OCI-LY1 (cell line): ENCODE results near the gene PHLDA2.

Experiments used
- H2AFZ ChIP-seq: fragments of 200-600 bp; sonication (generic), shearing (Covaris generic); 2 replicates; pipeline ENCODE4 v1.6.0; 2014; ENCODE audit warnings: antibody characterized with exemption, mild to moderate bottlenecking, low read length
- H3F3A ChIP-seq: fragments of 200-600 bp; sonication (generic), shearing (Covaris generic); 2 replicates; pipeline ENCODE4 v1.6.0; 2014; ENCODE audit warnings: mild to moderate bottlenecking, antibody characterized with exemption, low read length, moderate library complexity; ENCODE audit not compliant: insufficient read depth
- H3K27ac ChIP-seq: fragments of 200-600 bp; sonication (generic); 2 replicates; pipeline ENCODE4 v1.5.1; 2014; ENCODE audit warnings: low read length, mixed run types, mild to moderate bottlenecking, low read depth; ENCODE audit not compliant: poor library complexity, severe bottlenecking
- H3K27me3 ChIP-seq: fragments of 200-600 bp; sonication (generic); 2 replicates; pipeline ENCODE4 v1.6.0; 2014; ENCODE audit warnings: antibody characterized with exemption, mild to moderate bottlenecking, low read length, moderate library complexity; ENCODE audit not compliant: insufficient read depth
- H3K36me3 ChIP-seq: fragments of 200-600 bp; sonication (generic); 2 replicates; pipeline ENCODE4 v1.6.1; 2014; ENCODE audit warnings: mild to moderate bottlenecking, antibody characterized with exemption, low read length, moderate library complexity, mixed read lengths; ENCODE audit not compliant: insufficient read depth
- H3K4me1 ChIP-seq: fragments of 200-600 bp; sonication (generic); 2 replicates; pipeline ENCODE4 v1.5.1; 2014; ENCODE audit warnings: mild to moderate bottlenecking, low read length, moderate library complexity; ENCODE audit not compliant: insufficient read depth, severe bottlenecking
- H3K4me2 ChIP-seq: fragments of 200-600 bp; sonication (generic), shearing (Covaris generic); 2 replicates; pipeline ENCODE4 v1.6.1; 2014; ENCODE audit warnings: low read length
- H3K4me3 ChIP-seq: fragments of 200-600 bp; sonication (generic); 2 replicates; pipeline ENCODE4 v1.5.1; 2014; ENCODE audit warnings: low read length, low read depth, mild to moderate bottlenecking, mixed read lengths; ENCODE audit not compliant: poor library complexity, severe bottlenecking
- H3K79me2 ChIP-seq: fragments of 200-600 bp; shearing (Covaris generic); 2 replicates; pipeline ENCODE4 v1.6.1; 2016; ENCODE audit warnings: mixed run types, low read length, mixed read lengths; ENCODE audit not compliant: insufficient read depth
- H3K9ac ChIP-seq: fragments of 200-600 bp; sonication (generic), shearing (Covaris generic); 2 replicates; pipeline ENCODE4 v1.6.1; 2014; ENCODE audit warnings: mild to moderate bottlenecking, low read length, mixed read lengths
- H3K9me2 ChIP-seq: fragments of 200-600 bp; sonication (generic), shearing (Covaris generic); 2 replicates; pipeline ENCODE4 v1.6.1; 2014; ENCODE audit warnings: low read depth, mild to moderate bottlenecking, low read length, mixed read lengths
- H3K9me3 ChIP-seq: fragments of 200-600 bp; shearing (Covaris generic); 2 replicates; pipeline ENCODE4 v1.6.1; 2014; ENCODE audit warnings: low read length, mixed read lengths
- H4K20me1 ChIP-seq: fragments of 200-600 bp; sonication (generic), shearing (Covaris generic); 2 replicates; pipeline ENCODE4 v1.6.0; 2016; ENCODE audit warnings: mild to moderate bottlenecking, low read length; ENCODE audit not compliant: insufficient read depth
- EZH2 ChIP-seq: fragments of 200-600 bp; sonication (generic), shearing (Covaris generic); IDR thresholded peaks from 2 replicates; pipeline ENCODE4 v1.8.0; 2017; ENCODE audit warnings: borderline replicate concordance, mixed run types, mild to moderate bottlenecking, antibody characterized with exemption, low read length, moderate library complexity, mixed read lengths
- TF ChIP-seq, protein P1 (sequence below): fragments of 200-600 bp; sonication (generic), shearing (Covaris generic); IDR thresholded peaks from 2 replicates; pipeline ENCODE4 v1.5.1; 2017; ENCODE audit warnings: mild to moderate bottlenecking, antibody characterized with exemption, low read length, moderate library complexity, mixed read lengths

The PHLDA2 gene

DNA sequence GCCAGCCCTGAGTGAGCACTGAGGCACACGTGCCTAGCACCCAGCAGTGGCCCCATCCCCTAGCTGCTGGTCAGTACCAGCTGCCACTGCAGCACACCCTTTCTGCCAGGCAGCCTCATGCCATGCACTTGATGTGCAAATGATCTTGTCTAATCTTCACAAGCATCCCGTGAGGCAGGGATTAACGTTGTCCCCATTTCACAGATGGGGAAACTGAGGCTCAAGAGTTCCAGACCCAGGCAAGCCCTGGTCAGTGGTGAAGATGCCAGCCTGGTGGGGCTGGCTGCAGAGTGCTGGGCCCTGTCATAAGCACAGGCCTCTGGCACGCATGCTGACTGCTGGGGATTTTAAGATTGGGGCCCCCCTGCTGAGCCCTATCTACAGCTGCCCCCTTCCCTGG is 35.3 kb downstream of the PHLDA2 start:
- Histone ChIP-seq H2AFZ (no peak overlapping the region), H3K79me2 (no peaks in the 10 kb centered on the region), H4K20me1 (no peaks in the 10 kb centered on the region), H3K9me2 (no peaks in the 10 kb centered on the region), H3K9ac (no peak overlapping the region), H3K27ac (no peak overlapping the region), H3K36me3 (no peaks in the 10 kb centered on the region), H3K9me3 (no peaks in the 10 kb centered on the region), H3K4me2 (no peak overlapping the region), H3K4me1 (no peaks in the 10 kb centered on the region), H3K4me3 (no peak overlapping the region), H3K27me3 (peaks cover 3% of the 10 kb centered on the region; the same call in 1 of the 2 replicates), H3F3A (no peaks in the 10 kb centered on the region)
- no peak for TF ChIP-seq EZH2
- TF ChIP-seq, protein P1, sequence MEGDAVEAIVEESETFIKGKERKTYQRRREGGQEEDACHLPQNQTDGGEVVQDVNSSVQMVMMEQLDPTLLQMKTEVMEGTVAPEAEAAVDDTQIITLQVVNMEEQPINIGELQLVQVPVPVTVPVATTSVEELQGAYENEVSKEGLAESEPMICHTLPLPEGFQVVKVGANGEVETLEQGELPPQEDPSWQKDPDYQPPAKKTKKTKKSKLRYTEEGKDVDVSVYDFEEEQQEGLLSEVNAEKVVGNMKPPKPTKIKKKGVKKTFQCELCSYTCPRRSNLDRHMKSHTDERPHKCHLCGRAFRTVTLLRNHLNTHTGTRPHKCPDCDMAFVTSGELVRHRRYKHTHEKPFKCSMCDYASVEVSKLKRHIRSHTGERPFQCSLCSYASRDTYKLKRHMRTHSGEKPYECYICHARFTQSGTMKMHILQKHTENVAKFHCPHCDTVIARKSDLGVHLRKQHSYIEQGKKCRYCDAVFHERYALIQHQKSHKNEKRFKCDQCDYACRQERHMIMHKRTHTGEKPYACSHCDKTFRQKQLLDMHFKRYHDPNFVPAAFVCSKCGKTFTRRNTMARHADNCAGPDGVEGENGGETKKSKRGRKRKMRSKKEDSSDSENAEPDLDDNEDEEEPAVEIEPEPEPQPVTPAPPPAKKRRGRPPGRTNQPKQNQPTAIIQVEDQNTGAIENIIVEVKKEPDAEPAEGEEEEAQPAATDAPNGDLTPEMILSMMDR, result no peak

DNA sequence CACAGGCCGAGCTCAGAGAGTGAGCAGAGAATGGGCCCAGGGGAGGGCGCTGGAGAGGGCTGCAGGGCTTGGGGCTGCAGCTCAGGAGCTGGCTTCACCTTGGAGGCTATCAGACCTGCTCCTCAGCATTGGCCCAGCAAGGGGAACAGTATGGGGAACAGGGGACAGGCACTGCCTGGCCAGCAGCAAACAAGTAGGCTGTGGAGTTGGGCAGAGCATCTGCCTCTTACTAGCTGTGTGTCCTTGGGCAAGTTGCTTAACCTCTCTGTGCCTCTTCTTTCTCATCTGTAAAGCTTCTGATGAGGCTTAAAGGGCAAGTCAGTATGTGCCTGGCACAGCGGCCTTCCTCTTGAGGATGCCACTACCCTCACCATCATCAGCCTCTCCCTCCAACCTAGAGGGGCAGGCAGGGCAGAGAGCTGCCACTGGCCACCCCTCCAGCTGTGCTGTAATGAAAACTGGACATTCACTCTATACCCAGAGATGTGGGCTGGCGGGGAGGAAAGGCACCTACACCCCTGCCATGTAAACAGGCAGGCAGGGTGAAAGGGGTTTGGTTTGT is 36.2 kb downstream of the PHLDA2 start:
- H3K9me2 ChIP-seq, result no peaks in the 10 kb centered on the region
- H2AFZ ChIP-seq, result no peak overlapping the region
- no peaks in the 10 kb centered on the region for H3K4me1 ChIP-seq
- H3K4me3 ChIP-seq, result no peak overlapping the region
- no peak overlapping the region for H3K4me2 ChIP-seq
- TF ChIP-seq, protein P1, result peak; percentile 30; the same call in 1 of the 2 replicates
- no peak for TF ChIP-seq EZH2
- H3K36me3 ChIP-seq, result no peaks in the 10 kb centered on the region
- no peaks in the 10 kb centered on the region for H3F3A ChIP-seq
- H3K27ac ChIP-seq, result no peak overlapping the region
- H3K9ac ChIP-seq, result no peak overlapping the region
- no peaks in the 10 kb centered on the region for H3K9me3 ChIP-seq
- H3K27me3 ChIP-seq, result peaks cover 3% of the 10 kb centered on the region; the same call in 1 of the 2 replicates
- no peaks in the 10 kb centered on the region for H4K20me1 ChIP-seq
- H3K79me2 ChIP-seq, result no peaks in the 10 kb centered on the region

DNA sequence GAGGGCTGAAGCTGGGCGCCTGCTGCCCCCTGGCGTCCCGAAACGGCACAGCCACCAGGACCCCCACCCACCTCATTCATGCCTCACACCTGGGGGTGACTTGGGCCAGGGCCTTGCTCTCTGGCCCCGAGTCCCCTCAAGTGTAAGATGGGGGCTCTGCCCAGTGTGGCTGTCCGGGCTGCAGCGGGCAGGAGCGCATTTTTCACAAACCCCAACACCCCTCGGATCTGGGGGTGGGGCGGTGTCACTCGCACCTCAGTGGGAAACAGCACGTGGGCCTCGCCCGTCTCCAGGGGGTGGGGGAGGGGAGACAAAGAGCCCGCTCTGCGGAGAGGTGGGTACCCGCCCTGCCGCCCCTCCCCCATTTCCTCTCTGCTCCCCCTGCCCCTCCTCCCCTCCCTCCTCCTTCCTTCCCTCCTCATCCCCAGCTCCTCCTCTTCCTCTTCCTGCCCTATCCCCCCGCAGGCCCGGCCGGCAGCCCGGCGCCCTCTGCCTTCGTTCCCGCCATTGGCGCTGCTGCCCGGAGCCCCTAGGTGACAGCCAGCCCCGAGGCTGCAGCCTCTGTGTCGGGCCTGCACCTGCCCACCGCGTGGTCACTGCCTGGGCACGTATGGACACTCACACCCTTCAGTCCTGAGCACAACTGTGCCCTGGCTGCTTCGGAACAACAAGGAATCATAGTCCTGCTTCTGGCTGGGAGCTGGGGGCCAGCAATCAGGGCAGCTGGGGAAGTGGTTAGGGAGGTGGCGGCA is 36.8 kb downstream of the PHLDA2 start:
- H3F3A ChIP-seq, result no peaks in the 10 kb centered on the region
- peak overlapping the region; percentile 19 for H3K4me3 ChIP-seq
- no peaks in the 10 kb centered on the region for H3K36me3 ChIP-seq
- H3K4me1 ChIP-seq, result no peaks in the 10 kb centered on the region
- peaks cover 3% of the 10 kb centered on the region; the same call in 1 of the 2 replicates for H3K27me3 ChIP-seq
- no peaks in the 10 kb centered on the region for H4K20me1 ChIP-seq
- no peak overlapping the region for H3K27ac ChIP-seq
- no peaks in the 10 kb centered on the region for H3K9me2 ChIP-seq
- TF ChIP-seq, protein P1, result peak; percentile 84
- no peak for TF ChIP-seq EZH2
- no peaks in the 10 kb centered on the region for H3K79me2 ChIP-seq
- no peak overlapping the region for H2AFZ ChIP-seq
- H3K4me2 ChIP-seq, result no peak overlapping the region
- H3K9ac ChIP-seq, result no peak overlapping the region
- no peaks in the 10 kb centered on the region for H3K9me3 ChIP-seq
